ENCODE data around the gene SLC23A3.

Gene SLC23A3

DNA sequence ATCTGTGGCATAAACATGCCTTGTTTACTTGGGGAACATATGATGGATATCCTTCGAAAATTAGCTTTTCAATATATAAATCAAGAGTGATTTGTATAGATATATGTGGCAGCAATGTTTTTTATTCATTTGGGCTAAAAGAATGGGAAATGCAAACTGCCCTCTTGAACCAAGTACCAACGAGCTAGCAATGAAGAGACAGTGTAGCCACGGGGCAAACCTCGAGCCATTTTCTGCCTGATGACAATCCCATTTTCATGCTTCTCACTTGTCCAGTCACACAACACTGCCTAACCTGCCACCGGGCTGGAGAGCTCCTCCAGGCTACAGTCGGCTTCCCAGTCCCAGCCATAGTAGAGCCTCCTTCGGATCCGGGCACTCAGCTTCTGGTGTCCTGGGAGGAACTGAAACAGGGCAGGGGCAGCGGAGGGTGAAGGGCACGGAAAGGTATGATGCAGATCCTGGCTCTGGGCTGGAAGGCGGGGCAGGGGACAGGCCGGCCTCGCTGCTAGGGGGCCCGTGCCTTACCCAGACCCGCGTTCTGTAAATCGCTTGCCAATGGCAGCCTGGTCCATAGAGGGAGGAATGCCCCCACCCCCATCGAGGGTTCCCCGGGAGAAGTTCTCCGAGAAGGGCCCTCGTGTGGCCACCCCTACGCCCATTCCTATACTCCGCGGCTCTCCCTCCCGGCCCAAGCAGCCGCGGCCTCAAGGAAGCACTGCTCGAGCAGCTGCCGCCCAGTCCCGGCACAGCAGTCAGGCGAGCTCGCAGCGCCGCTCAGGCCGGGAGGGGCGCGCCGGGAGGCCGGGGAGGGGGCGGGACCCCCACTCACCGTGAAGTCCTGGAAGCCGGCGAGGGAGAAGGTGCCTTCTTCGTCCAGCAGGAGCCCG is 6.3 kb upstream of the SLC23A3 start:
- DNase-seq: peak; percentile 19

DNA sequence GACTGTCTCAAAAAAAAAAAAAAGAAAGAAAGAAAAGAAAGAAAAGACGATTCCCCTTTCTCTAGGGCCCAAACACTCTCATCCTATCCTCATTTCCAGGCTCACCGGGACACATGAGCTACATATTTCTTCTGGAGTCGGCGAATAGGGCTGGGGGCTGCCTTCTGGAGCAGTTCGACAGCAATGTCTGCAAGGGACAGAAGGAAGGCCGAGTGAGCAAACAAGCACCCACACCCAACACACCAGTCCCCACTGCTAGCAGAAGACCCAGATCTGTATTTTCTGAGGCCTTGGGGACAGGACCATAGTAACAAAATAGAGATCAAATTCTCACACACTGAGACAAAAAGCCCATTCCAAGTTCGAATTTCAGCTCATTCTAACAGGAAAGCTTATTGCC is 5.7 kb upstream of the SLC23A3 start:
- DNase-seq: no peak

DNA sequence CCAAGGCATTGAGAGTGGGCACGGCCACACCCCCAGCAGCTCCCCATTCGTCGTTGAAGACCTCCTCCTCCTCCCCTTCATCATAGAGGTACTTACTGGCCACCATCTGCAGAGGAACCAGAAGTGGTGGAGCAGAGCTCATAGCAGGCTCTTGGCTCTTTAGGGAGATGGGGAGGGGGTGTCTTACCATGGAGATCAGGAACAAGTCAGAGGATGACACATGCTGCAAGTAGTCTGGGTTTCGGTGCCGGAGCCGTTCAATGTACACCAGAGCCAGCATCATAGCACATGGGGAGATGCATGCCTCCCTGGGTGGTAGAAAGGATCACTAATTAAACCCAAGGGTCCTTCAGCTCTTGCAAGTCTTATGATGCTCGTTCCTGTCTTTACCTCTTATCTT is 5.0 kb upstream of the SLC23A3 start:
- DNase-seq: no peak

DNA sequence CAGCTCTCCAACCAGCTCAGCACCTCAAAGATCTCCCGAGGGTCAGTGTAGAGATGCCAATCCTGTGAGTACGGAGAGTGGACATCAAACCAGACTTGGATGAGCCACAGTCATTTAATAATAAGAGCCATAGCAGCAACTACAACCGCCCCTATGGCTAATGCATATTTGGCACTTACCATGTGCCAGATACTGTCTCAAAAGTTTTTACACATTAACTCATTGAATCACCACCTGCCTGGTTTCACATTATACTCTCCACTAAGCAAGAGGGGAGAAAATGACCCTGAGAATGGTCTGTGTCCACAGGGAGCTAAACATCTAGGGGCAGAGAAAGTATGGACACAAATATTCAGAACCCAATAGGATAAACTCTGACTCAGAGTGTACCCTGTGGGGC is 4.3 kb upstream of the SLC23A3 start:
- no peak for DNase-seq

DNA sequence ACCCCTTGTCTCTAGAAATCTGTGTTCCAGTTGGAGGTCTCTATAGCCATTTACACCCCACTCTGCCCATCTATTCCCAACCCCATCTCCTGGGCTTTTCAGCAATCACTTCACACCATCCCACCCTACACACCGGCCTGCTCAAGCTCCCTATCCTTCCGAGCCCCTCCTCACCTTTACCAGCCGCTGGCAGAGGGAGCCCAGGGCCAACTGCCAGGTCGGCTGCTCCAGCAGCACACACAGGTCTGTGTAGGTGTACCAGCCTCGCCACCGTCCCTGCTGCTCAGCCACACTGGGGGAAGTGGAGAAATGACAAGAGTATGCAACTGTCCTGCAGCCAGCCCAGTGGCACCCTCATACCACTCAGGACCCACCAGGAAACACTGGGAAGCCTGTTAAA is 3.3 kb upstream of the SLC23A3 start:
- no peak for DNase-seq

DNA sequence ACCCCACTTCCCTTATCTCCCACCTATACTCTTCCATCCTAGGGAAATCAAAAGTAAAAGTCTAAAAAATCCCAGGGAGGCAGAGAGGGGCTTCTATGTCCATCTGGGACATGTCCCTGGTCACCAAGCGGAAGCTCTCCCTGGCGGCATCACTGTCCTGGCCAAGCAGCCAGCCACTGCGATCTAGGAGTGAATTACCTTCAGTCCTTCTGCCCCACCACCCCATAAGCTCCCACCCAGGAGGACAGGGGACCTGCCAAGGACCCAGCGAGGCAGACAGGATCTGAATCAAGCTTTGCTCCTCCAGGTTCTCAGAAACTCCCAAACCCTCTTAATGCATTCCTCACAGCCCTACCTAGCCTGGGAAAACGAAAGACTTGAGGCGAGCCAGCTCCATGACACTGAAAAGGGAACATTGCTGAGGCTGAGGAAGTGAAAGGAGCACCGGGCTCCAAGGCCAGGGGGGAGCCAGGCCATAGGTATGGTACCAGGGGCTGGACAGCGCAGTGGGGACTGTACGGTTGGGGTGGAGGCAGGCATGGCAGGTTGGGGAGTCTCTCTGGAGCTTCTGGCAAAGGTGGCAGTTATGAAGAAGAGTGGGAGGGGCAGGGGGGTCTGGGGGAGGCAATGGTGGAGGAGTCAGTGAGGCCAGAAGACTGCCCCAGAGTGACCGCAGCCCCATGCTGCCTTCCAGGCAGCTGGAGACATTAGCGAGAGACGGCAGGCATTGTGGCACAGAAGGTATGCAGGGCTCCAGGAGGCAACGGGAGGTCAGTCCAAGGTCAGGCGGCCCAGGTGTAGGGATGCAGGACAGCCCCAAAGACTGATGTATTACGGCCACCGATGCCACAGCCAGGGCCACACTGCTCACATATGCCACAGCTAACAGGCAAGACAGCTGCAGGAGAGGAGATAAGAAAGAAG is 2.7 kb upstream of the SLC23A3 start:
- no peak for DNase-seq

DNA sequence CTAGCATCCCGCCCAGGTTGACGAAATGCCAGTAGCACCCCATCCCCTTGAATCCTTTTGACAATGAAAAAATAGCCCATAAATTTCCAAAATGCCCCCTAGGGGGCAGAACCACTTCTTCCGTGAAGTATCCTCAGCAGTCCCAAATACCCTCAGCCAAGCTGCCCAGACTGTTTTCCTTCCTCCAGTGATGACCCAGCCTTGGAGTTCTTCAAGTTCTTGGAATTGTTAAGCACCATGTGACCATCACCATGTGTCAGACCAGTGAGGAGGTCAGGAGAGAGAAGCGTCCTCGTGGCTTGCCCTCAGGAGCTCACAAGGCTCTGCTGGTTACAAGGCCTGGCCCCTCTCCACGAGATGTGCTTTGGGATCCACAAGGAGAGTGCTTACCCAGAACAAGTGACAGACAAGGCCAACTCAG is 1.4 kb upstream of the SLC23A3 start:
- DNase-seq: peak; percentile 43

DNA sequence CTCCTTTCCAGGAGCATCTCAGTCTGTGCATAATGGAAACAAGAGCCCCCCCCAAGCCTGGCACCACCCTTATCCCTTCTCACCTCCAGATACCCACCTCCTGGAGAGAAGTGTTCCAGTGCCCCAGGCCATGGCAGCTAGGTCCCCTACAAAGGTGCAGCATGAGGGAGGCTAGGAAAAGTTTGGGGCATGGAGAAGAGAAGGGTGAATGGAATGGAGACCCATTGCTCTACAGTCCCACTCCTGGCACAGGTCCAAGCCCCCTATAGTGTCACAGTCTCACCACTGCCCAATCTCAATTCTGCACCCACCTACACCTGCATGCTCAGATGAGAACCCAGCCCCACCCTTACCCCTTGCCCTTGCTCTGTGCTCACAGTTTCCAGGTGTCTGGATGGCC is 897 bp downstream of the SLC23A3 start:
- no peak for DNase-seq

DNA sequence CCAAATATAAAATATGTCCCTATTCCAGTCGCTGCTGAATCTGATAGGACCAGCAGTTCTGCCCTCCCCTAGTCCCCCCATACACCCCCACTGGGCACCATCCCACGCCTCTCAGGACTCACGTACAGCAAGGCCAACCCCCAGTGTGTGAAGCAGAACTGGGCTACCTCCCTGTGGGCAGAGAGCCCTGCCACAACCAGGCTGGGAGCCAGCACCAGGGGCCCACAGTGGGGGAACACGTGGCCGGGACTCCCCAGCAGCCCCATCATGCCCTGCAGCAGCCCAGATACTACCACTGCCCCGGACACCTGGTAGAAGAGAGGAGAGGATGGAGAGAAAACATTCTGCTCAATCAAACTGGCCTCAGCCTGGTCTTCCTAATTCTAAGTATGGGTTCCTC is 1.3 kb downstream of the SLC23A3 start:
- no peak for DNase-seq

DNA sequence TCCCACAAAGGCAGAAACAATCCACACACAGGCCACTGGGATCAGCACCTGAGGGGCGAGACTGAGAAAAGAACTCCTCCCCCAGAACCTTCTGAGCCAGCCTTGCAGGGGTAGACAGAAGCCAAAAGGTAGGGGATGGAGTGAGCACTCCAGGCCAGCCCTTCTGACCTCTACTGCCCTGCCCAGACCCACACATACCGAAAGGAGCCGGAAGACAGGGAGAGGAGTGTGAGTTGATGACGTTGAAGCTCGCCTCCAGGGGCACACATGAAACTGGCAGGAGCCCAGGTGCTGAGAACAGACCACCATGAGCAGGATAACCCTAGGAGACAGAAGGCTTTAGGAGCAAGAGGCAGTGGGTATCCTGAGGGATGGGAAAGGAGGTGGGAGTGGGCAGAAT is 1.8 kb downstream of the SLC23A3 start:
- no peak for DNase-seq

DNA sequence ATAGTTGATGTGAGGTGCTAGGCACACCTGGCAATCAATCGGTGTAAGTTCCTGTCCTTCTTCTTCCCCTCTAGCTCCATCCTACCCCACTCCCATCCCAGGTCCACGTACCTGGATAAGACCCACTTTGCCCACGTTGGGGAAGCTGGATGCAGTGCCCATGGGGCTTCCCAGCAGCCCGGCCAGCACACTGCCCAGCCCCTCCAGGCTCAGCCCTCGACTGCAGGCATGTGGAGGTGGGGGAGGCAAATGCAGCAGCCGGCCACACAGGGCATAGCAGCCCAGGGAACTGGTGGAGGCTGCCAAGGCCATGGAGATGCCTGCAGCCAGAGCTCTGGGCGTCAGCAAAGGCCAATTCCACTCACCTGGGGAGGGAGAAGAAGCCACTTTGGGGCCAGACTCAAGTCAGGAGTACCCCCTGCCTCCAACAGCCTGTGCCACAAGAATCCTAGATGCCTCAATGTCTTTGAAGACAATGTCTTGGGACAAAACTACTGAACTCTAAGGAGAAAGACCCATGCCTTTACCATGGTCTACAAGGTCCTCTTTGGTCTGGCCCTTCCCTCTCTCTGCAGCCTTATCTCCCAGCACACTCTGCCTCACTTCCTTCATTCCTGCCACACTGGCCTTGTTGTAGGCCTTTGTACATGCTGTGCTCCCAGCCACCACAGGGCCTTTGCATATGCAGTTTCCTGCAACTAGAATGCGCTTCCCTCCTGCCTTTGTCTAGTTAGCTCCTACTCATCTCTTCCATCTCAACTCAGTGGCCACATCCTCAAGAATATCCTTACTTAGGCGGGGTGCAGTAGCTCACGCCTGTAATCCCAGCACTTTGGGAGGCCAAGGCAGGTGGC is 4.5 kb downstream of the SLC23A3 start:
- DNase-seq: no peak

DNA sequence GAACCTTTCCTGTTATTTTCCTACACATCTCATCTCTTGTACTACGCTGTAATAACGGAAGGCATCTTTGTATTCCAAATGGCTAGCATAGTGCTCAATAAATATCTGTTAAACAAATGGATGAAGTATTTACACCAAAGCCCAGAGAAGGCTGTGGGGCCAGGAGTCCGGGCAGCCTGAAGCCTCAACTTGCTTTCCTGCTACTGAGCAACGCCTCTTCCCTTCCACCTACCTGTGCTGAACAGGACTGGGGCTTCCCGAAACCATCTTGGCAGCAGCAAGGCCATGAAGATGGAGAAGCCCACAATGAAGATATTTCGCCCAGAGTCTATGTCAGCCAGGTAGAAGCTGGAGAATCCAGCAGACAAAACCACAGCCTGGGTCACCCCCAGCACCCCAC is 6.7 kb downstream of the SLC23A3 start:
- no peak for DNase-seq

DNA sequence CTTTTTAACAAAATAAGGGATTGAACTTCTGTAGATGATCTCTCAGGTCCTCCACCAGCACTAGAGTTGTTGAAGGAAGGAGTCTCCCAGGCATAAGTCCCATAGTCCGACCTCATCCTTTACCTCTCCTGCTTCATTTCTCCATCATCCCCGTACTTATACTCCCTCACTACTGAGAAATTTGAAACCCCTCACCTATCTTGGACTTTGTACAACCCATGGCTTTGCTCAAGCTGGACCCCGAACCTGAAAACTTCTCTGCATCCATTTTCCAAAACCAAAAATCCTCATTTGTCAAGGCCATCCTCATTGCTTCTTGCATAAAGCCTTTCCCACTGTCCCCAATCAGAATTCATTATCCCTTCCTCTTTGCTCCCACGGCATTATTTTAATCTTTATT is 8.7 kb downstream of the SLC23A3 start:
- no peak for DNase-seq

DNA sequence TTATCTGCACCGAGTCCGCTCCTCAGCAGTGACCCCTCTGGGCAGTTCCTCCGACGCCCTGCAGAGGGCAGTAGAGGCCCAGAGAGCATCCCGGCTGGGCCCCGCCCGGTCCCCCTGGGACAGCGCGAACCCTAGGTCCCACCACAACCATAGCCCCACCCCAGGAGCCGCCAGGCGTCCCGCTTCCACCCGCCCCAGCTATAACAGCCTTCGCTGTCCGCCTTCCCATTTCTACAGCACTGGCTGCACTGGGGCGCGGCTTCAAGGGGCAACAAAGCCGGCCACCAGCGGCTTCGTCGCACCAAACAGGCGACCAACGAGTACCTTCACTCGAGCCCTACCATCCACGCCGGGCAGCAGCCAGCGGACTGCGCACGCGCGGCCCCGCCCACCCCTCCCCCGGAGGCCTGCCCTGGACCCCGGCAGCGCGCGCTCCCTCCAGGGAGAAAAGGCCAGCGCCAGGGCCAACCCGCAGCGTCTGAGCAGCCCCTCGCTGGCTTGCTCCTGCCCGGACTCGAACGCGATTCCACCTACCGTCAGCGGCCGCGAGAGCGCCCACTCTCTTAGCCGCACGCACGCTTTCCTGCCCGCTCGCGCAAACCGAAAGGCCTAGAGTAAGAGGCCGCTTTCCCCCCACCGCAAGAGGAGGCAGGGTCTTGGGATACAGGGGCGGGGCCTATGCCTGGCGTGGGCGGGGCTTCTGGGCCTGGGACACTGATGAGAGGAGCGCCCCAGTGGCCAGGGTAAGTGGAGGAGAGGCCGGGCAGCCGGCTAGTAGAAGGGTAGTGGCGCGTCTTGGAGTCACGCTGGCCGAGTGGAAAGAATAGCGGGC is 9.4 kb downstream of the SLC23A3 start, which contains the start of gene NHEJ1:
NHEJ1 (minus strand) TSS at position 630 of the 832 bp plus-strand sequence. CDS start 2,453 bp downstream, outside the sequence.
- DNase-seq: peak; percentile 96

DNA sequence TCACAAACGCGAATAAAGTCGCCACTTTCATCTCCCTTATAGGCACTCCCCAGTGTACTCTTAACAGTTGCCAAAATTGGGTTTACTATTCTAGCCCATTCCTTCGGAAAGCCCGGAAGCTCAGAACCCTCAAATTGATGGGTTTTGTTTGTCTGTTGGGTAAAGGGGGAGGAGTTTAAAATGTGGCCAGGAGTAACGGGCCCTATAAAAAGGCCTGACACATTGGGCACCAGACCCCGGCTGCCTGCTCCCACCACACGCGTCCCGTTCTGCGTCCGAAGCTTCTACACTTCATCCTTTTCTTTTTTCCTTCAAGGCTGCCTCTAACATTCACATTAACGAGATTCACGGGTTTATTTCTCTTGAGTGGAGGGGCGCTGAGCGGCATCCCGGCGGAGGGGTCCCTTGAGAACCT is 10.1 kb downstream of the SLC23A3 start:
- DNase-seq: no peak

DNA sequence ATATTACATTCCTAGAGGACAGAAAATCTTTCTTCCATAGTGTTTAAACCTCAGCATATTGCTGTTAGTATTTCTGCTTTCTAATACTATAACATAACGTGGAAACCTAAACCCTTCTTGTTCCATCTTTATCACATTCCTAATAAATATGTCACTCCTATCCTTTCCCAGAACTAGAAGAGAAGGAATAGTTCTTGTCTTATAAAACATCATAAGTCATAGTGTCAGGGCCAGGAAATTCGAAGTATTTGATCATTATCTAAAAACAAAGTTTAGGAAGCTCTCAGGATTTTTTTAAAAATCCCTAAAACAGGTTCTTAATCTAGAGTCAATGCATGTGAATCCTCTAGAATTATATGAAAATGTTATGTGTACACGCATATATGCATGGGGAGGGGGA is 11.2 kb downstream of the SLC23A3 start:
- no peak for DNase-seq

DNA sequence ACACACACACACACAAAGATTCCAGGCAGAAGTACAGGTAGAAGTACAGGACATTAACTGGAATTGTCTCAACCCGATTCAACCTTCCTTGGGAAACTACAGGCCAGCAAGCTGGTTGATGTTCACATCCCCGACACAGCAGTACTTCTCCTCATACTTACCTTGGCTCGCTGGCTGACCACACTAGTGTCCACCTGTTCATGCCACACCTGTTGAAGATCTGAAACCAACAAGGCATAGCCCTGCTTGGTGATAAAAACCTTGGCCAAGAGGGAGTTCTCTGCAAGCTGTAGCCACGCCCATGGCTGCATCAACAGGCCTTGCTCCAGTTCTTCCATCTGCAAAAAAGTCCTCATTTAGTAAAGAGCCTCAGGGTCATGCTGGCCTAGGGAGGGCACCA is 11.8 kb downstream of the SLC23A3 start:
- DNase-seq: no peak

DNA sequence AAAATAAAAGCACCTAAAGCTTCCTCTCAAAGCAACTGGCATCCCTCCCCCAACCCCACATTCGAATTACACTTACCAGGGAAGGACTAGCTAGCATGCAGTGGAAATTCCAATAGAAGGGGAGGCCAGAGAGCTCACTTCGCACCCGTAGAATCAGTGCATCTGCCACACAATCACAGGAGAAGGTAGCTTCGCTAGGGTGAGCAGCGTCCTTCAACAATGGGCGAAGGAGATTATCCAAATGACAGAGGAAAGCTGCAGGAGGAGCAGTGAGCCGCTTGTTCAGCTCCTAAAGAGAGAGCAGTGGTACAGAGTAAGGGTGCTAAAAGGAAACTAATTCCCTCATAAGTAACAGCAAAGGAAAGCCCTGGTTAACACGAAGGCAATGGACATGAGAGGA is 12.4 kb downstream of the SLC23A3 start:
- no peak for DNase-seq

DNA sequence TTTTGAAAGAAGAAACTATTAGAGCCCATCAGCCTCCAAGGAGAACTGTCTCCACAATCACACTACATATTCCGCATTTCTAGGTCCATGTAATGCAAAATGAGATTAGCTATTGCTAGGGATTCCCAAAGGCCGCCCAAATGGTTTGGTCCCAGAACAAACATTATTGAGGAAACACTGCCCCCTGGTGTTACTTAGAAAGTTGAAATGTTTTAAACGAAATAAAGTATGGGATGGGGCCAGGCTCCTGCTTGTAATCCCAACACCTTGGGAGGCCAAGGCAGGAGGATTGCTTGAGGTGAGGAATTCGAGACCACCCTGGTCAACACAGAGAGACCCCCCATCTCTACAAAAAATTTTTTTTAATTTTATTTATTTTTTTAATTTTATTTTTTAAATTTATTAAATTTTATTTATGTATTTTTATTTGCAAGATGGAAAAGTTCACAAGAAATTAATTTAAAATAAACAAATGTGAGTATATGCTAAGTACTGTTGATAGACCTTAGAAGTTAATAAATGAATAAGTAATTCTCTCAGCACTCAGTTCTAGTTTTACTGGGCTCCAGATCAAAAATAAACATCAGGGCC is 14.7 kb downstream of the SLC23A3 start:
- DNase-seq: peak; percentile 71

DNA sequence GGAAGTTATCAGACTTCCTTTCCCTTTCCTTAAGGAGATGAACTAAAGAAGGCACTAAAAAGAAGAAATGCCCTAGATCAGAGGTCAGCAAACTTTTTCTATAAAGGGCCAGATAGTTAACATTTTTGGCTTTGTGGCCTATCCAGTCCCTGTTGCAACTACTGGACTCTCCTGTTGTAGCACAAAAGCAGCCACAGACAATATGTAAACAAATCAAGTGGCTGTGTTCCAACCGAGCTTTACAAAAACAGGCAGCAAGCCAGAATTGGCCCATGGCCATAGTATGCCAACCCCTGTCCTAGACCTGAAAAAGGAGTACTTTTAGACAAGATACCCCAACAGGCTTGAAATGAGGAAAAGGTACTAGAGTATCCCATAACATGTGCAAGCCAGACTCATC is 20.2 kb downstream of the SLC23A3 start:
- DNase-seq: no peak

DNA sequence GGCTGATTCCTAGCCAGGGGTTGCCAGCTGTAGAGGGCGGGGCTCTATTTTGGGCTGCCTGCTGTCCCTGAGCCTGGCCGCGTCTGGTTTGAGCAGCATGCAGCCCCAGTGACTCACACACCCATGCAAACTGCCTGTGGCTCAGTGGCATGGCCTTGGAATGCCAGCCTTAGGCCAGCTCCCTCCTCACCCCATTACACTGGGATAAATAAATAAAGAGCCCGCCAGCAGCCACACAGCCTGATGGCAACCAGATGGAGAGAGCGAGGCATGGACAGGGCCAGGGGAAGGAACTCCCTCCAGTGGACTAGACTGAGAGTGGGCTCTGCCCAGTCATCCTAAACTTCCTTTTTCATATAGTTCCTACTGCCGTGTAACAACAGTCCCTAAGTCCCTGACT is 27.5 kb downstream of the SLC23A3 start:
- DNase-seq: no peak

DNA sequence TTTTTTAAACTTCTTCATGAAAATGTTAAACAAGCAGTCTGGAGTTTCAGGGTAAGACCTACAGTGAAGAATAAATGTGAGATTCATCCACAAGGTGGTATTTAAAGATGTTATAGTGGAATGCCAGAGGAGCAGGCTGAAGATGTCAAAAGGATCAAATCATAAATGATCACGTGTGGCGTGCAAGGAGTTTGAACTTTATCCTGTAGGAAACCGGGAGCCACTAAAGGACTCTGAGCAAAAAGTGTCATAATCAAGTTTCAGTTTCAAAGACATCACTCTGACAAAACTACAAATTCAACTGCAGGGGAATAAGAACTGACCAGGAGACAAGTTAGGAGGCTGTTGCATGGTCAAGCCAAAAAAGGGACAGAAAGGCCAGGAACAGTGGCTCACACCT is 29.1 kb downstream of the SLC23A3 start:
- no peak for DNase-seq

Data from activated CD4-positive, alpha-beta T cell treated with anti-CD3 and anti-CD28 coated beads, Interleukin-2, amount 50 U/mL, for 16 hours (primary cell).